Subcutaneous abdominal adipose tissue (tissue), 5 donors: ENCODE data around the gene BNC2.
A peak's percentile ranks its signal among the peaks of the same experiment; 100 is the strongest.

Source experiments
- H3K27ac ChIP-seq: one replicate; pipeline ENCODE4 v1.7.0; 2013; ENCODE audit warnings: low read depth, mild to moderate bottlenecking, inconsistent platforms, low read length, moderate library complexity
- H3K27me3 ChIP-seq, 5 donors: one replicate each; pipeline ENCODE4 v1.7.0; 2013; ENCODE audit warnings: low read length in 5 of 5, inconsistent platforms in 1 of 5; ENCODE audit not compliant: control insufficient read depth in 5 of 5, insufficient read depth in 4 of 5
- H3K36me3 ChIP-seq, 5 donors: one replicate each; pipeline ENCODE4 v1.7.0; 2013; ENCODE audit warnings: low read length in 5 of 5; ENCODE audit not compliant: control insufficient read depth in 5 of 5, insufficient read depth in 5 of 5
- H3K4me1 ChIP-seq, 5 donors: one replicate each; pipeline ENCODE4 v1.7.0; 2013; ENCODE audit warnings: low read length in 5 of 5, mild to moderate bottlenecking in 3 of 5, moderate library complexity in 1 of 5; ENCODE audit not compliant: control insufficient read depth in 5 of 5, insufficient read depth in 5 of 5
- H3K4me3 ChIP-seq, 5 donors: one replicate each; pipeline ENCODE4 v1.7.0; 2013; ENCODE audit warnings: low read length in 5 of 5, low read depth in 1 of 5
- H3K9ac ChIP-seq, 5 donors: one replicate each; pipeline ENCODE4 v1.7.0; 2013; ENCODE audit warnings: low read length in 5 of 5, mild to moderate bottlenecking in 4 of 5, moderate library complexity in 3 of 5
- H3K9me3 ChIP-seq, 5 donors: one replicate each; pipeline ENCODE4 v1.7.0; 2013; ENCODE audit warnings: low read length in 5 of 5; ENCODE audit not compliant: control insufficient read depth in 5 of 5
- donor health status: healthy.
- donor health status: healthy.
- donor health status: healthy.
- donor health status: healthy.
- donor health status: healthy.

Gene BNC2

DNA sequence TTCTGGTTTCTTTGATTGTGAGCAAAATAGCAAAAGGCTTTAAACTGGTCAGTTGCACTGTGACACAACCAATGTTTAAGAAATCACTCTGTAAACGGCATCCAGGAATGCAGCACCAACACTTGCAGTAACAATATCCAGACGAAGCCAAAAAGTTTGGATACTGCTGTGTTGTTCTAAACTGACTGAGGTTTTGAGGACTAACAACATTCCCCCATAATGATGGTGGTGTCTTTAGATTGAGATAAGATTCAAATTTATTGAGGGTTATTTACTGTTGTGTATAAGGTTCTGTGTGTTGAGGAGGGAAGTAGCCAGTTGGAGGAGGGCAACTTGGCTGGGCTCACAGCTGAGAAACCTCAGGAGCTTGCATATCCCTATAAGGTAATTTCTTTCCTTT, 353.6 kb downstream of the BNC2 start:
- peaks cover 4 to 47% (median 40%) of the 10 kb centered on the region in 5 donors for H3K4me1 ChIP-seq
- H3K4me3 ChIP-seq = no peak overlapping the region
- H3K36me3 ChIP-seq = no peaks in the 10 kb centered on the region
- H3K27ac ChIP-seq = peak overlapping the region; percentile 43
- no peak overlapping the region for H3K9ac ChIP-seq
- H3K27me3 ChIP-seq = no peaks in the 10 kb centered on the region
- H3K9me3 ChIP-seq = peaks cover 0 to 1% (median 0%) of the 10 kb centered on the region in 5 donors

DNA sequence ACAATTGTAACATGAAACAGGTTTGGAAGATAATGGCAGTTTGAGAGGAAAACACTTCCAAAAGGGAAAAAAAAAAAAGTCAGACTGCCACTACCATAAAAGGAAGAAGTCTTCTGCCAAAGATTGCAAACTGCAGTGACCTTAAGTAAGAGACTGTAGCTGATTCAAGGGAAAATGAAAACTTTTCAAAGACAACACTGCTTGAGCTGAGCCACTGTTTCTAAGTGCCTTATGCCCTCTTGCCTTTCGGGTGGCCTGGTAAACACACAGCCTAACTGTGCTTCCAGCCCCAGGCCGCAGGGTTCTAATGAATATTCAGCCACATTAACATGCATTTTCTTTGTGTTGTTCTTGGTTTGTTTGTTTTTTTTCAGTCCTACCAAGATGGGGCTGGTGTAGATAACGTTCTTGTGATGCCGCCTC, 354.6 kb downstream of the BNC2 start:
- H3K4me1 ChIP-seq = peaks cover 3 to 38% (median 32%) of the 10 kb centered on the region in 5 donors
- H3K9ac ChIP-seq = no peak overlapping the region
- H3K27me3 ChIP-seq = no peaks in the 10 kb centered on the region
- peak overlapping the region; percentile 63 for H3K27ac ChIP-seq
- no peaks in the 10 kb centered on the region for H3K36me3 ChIP-seq
- H3K4me3 ChIP-seq = no peak overlapping the region
- no peaks in the 10 kb centered on the region for H3K9me3 ChIP-seq

DNA sequence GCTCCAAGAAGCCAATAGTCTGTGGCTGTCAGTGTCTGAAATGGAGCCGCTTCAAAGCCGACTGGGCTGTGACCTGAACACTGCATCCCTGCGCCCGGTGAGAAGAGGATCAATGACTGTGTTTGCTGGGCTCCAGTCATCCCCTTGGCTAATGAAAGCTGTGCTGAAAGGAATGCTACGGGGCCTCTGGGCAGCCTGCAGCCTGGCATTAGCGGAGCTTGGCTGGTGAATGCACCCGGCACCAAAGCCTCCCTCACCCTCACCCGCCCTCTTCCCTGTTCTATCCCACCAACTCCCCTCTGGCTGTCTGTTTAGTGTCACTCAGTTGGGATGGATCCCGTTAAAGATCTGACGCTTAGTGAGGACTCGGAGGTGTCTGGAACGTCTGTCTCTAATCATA, 355.3 kb downstream of the BNC2 start:
- Histone ChIP-seq H3K27me3 (no peaks in the 10 kb centered on the region), H3K27ac (no peak overlapping the region), H3K4me1 (peaks cover 3 to 38% (median 29%) of the 10 kb centered on the region in 5 donors), H3K9me3 (no peaks in the 10 kb centered on the region), H3K9ac (peak overlapping the region in 1 of 5 donors; percentile 44), H3K36me3 (no peaks in the 10 kb centered on the region), H3K4me3 (no peak overlapping the region)

DNA sequence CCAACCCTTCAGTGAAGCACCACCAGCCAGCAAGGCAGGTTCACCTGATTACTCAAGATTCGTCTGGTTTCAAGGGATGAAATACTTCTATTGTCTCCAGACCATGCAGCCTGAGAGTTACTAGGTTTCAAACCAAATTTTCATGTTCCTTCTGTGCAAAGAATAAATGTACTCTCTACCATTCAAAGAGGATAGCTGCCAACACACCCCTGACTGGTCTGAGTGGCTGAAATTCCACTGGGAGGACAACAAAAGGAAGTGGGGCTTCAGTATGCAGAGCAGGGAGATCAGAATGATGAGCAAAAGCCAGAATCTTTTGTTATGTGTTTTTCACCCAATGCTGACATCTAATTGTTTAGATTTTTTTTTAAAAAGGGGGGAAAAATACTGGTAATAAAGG, 356.3 kb downstream of the BNC2 start:
- no peak overlapping the region for H3K4me3 ChIP-seq
- no peaks in the 10 kb centered on the region for H3K36me3 ChIP-seq
- no peaks in the 10 kb centered on the region for H3K9me3 ChIP-seq
- H3K27me3 ChIP-seq = no peaks in the 10 kb centered on the region
- no peak overlapping the region for H3K9ac ChIP-seq
- H3K27ac ChIP-seq = no peak overlapping the region
- peaks cover 3 to 28% (median 20%) of the 10 kb centered on the region in 5 donors for H3K4me1 ChIP-seq

DNA sequence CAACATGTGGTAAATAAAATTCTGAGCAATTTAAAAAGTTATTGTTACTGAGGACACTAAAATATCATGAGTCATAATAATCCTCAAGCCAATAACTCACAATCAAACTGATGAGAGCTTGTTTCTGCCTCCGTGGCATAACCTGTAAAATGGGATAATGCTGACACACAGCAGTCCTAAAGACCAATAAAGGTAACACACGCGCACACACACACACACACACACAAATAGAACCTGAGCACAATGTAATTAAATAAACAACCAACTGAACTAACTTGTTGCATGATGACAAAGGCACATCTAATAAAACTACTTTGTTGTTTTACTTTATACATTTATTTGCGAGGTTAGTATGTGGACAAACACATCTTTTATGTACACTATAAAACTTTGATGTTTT, 358.2 kb downstream of the BNC2 start:
- H3K4me3 ChIP-seq = no peak overlapping the region
- H3K9ac ChIP-seq = no peak overlapping the region
- peaks cover 3 to 23% (median 19%) of the 10 kb centered on the region in 5 donors for H3K4me1 ChIP-seq
- no peaks in the 10 kb centered on the region for H3K9me3 ChIP-seq
- no peaks in the 10 kb centered on the region for H3K27me3 ChIP-seq
- H3K36me3 ChIP-seq = no peaks in the 10 kb centered on the region
- no peak overlapping the region for H3K27ac ChIP-seq

DNA sequence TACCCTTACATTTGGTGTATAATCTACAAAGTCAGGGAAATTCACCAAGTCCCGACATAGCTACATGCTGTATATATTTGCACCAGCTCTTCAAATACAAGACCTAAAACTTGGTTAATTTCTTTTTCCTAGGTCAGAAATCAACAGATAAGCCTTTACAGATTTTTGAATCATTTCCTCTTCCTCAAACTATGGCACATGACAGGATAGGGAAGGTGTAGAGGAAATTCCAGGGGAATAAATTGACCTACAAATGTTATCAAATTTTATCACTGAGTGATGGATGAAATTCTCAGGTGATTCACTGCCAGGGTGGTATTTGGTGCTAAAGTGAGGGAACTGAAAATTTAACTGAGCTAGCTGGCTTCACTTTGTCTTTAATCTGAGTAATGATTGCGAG, 360.0 kb downstream of the BNC2 start:
- no peak overlapping the region for H3K27ac ChIP-seq
- H3K4me1 ChIP-seq = peaks cover 0 to 10% (median 6%) of the 10 kb centered on the region in 5 donors
- no peak overlapping the region for H3K4me3 ChIP-seq

DNA sequence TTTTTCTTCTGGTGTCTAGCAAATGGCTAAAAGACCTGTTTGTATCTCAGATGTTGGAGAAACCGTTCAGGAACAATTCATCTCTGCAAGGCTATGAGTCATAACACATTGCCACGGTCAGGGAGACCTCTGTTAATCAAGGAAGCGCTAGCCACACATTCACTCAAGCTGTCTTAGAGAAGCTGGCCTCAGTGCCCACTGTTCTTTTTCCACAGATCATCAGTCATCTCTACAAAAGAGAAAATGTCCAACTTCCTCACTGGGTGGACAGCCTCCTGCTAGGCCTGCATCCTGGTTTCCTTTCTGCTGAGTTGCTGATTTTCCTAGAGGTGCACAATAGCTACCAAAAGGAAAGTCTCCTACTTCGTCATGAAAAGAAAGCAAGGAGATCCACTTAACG, 360.5 kb downstream of the BNC2 start:
- Histone ChIP-seq H3K9ac (no peak overlapping the region), H3K36me3 (no peaks in the 10 kb centered on the region), H3K4me3 (no peak overlapping the region), H3K9me3 (no peaks in the 10 kb centered on the region), H3K27ac (no peak overlapping the region), H3K4me1 (peaks cover 0 to 8% (median 4%) of the 10 kb centered on the region in 5 donors), H3K27me3 (no peaks in the 10 kb centered on the region)

More for the DNA sequence above, 360.0 kb downstream of the BNC2 start:
- H3K9me3 ChIP-seq = no peaks in the 10 kb centered on the region
- H3K36me3 ChIP-seq = no peaks in the 10 kb centered on the region
- H3K9ac ChIP-seq = no peak overlapping the region
- no peaks in the 10 kb centered on the region for H3K27me3 ChIP-seq

DNA sequence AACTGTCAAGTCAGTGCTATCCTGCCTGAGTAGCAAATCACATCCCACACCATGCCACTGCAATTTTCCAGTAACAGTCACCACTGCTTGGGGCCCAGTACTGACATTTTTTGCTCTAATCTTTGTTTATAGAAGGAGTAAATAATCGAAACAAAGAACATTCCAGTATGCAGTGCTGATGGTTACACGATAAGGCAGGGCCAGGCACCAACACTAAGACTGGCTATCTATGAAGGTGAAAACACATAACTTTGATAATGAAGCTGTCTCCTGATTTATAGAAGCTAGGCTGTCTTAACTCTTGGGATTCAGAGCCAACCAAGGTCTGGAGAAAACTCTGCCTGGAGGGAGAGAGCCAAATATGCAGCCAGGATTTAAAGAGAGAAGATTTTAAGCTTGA, 365.3 kb downstream of the BNC2 start:
- Histone ChIP-seq H3K4me3 (no peak overlapping the region), H3K9me3 (no peaks in the 10 kb centered on the region), H3K9ac (peak overlapping the region in 3 of 5 donors; percentile 16 to 56 (median 40)), H3K27me3 (no peaks in the 10 kb centered on the region), H3K36me3 (no peaks in the 10 kb centered on the region), H3K4me1 (peaks cover 0 to 6% (median 4%) of the 10 kb centered on the region in 5 donors), H3K27ac (peak overlapping the region; percentile 47)

DNA sequence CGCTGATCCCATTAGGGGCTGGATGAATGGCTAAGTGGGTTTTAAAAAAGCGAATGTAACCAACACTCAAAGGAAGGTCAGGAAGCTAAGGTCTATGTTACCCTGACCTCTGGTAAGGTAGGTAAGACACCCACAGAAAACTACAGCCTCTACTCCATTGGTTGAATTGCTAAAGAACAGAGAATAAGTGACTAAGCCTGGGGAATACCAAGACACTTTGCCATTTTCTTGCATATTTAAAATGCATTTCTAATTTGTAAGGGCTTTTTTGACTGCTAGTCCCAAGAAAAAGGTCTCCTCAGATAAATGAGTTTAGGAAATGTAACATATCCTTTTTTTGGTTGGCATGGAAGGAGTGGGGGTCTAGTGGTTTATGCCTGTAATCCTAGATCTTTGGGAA, 368.7 kb downstream of the BNC2 start:
- Histone ChIP-seq H3K9ac (no peak overlapping the region), H3K4me1 (peaks cover 0 to 6% (median 0%) of the 10 kb centered on the region in 5 donors), H3K27me3 (no peaks in the 10 kb centered on the region), H3K9me3 (no peaks in the 10 kb centered on the region), H3K36me3 (no peaks in the 10 kb centered on the region), H3K27ac (no peak overlapping the region), H3K4me3 (no peak overlapping the region)

DNA sequence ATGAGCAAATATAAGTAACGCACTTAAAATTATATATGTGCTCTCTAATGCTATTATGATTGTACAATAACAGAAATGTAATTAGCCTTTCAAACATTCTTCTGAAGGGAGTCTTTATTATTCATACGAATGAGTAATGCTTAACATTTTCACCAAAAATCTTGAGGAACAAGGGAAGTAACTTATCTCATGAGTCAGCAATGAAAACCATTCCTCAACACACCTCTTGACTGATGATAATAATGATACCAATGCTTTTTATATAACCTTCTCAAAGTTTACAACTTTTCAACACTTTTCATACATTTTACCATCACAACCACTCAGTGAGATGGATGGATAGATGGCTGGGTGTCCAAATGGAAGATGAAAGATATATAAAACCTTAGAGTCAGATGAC, 369.3 kb downstream of the BNC2 start:
- H3K36me3 ChIP-seq = no peaks in the 10 kb centered on the region
- H3K27me3 ChIP-seq = no peaks in the 10 kb centered on the region
- no peak overlapping the region for H3K27ac ChIP-seq
- peaks cover 0 to 6% (median 0%) of the 10 kb centered on the region in 5 donors for H3K4me1 ChIP-seq
- no peaks in the 10 kb centered on the region for H3K9me3 ChIP-seq
- no peak overlapping the region for H3K9ac ChIP-seq
- no peak overlapping the region for H3K4me3 ChIP-seq

DNA sequence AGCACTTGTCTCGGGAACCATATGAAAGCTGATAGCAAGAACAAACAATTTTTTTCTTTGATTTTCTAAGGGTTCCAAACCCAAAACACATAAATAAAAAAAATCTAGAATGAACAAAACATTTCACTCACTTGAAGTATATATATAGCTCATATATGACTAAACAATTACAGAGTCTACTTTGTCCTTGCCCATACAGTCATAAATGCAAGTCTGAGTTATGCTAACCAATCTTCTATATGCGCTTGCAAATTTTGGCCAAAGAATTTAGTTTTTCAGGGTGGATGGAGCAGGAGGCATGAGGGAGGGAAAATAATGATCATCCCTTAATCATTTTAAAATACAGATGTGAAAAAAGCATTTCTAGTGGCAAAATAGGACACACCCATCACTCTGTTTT, 370.1 kb downstream of the BNC2 start:
- Histone ChIP-seq H3K27me3 (no peaks in the 10 kb centered on the region), H3K9ac (no peak overlapping the region), H3K27ac (no peak overlapping the region), H3K36me3 (no peaks in the 10 kb centered on the region), H3K4me1 (peaks cover 0 to 4% (median 0%) of the 10 kb centered on the region in 5 donors), H3K9me3 (no peaks in the 10 kb centered on the region), H3K4me3 (no peak overlapping the region)
